Measurements from ENCODE around the gene ANTXR2.
"Not testable (repeated sequence)": the region's sequence is repeated elsewhere in the genome, so short reads cannot be mapped to it uniquely, and the experiment has no call there.

Gene ANTXR2

GRCh38 chr4:79993476-79993875 lies 79.6 kb downstream of the ANTXR2 start:
- no peak overlapping the region for H3K27ac Mint-ChIP-seq
- H3K36me3 Mint-ChIP-seq = peaks cover 29% of the 10 kb centered on the region
- no peak overlapping the region for H3K4me3 Mint-ChIP-seq
- DNase-seq (ENCODE audit: low spot score in 2 of 2) (no peak), ATAC-seq (ENCODE audit: low read depth) (no peak)
- no peaks in the 10 kb centered on the region for H3K9me3 Mint-ChIP-seq
- H3K4me1 Mint-ChIP-seq = peaks cover 45% of the 10 kb centered on the region
- no peaks in the 10 kb centered on the region for H3K27me3 Mint-ChIP-seq

GRCh38 chr4:79991601-79992000 lies 81.4 kb downstream of the ANTXR2 start:
- Mint-ChIP-seq H3K27ac (no peak overlapping the region), H3K4me3 (no peak overlapping the region), H3K27me3 (no peaks in the 10 kb centered on the region), H3K4me1 (peaks cover 49% of the 10 kb centered on the region), H3K9me3 (no peaks in the 10 kb centered on the region), H3K36me3 (peaks cover 32% of the 10 kb centered on the region)
- DNase-seq (ENCODE audit: low spot score in 2 of 2) (no peak), ATAC-seq (ENCODE audit: low read depth) (no peak)

DNA sequence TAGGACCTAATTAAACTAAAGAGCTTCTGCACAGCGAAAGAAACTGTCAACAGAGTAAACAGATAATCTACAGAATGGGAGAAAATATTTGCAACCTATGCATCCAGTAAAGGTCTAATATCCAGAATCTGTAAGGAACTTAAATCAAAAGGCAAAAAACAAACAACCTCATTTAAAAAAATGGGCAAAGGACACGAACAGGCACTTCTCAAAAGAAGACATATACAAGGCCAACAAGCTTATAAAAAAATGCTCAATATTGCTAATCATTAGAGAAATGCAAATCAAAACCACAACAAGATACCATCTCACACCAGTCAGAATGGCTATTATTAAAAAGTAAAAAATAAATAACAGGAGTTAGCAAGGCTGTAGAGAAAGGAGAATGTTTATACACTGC lies 81.9 kb downstream of the ANTXR2 start:
- DNase-seq (ENCODE audit: low spot score in 2 of 2); ATAC-seq (ENCODE audit: low read depth); H3K9me3 Mint-ChIP-seq; H3K27ac Mint-ChIP-seq; H3K27me3 Mint-ChIP-seq; H3K4me3 Mint-ChIP-seq: not testable (repeated sequence)
- H3K4me1 Mint-ChIP-seq = peaks cover 51% of the 10 kb centered on the region
- peaks cover 33% of the 10 kb centered on the region for H3K36me3 Mint-ChIP-seq

DNA sequence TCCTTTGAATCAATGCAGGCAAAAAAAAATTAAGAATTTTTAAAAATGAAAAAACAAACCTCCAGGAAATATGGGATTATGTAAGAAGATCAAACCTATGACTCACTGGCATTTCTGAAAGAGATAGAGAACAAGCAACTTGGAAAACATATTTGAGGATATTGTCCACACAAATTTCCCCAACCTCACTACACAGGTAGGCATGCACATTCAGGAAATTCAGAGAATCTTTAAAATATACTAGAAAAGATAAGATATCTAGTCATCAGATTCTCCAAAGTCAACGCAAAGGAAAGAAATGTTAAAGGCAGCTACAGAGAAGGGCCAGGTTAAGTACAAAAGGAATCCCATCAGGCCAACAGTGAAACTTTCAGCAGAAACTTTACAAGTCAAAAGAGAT lies 85.6 kb downstream of the ANTXR2 start:
- Mint-ChIP-seq H3K4me3 (no peak overlapping the region), H3K27ac (no peak overlapping the region), H3K9me3 (no peaks in the 10 kb centered on the region), H3K27me3 (no peaks in the 10 kb centered on the region), H3K4me1 (peaks cover 35% of the 10 kb centered on the region), H3K36me3 (peaks cover 22% of the 10 kb centered on the region)
- DNase-seq (ENCODE audit: low spot score in 2 of 2) (no peak), ATAC-seq (ENCODE audit: low read depth) (no peak)

DNA sequence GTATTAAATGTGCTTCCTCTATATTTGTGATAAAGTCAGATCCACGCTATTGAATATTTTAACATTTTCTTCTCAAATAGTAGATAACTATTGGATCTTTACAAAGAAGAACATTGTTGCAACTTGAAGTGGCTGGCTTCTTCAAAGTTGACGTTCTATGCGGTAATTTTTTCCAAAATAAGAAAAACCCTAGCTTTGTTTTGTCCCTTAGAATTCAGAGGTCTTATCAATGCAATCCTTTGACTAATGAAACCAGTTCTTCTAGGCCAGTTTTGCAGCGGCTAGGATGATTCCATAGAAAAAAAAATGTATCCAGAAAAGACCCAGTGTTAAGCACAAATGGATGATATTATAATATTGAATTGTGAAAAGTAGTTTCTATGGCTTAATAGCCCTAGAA lies 89.6 kb downstream of the ANTXR2 start:
- Mint-ChIP-seq H3K4me3 (no peak overlapping the region), H3K9me3 (no peaks in the 10 kb centered on the region), H3K36me3 (peaks cover 24% of the 10 kb centered on the region), H3K27me3 (no peaks in the 10 kb centered on the region), H3K4me1 (peaks cover 11% of the 10 kb centered on the region), H3K27ac (no peak overlapping the region)
- DNase-seq (ENCODE audit: low spot score in 2 of 2) (no peak), ATAC-seq (ENCODE audit: low read depth) (no peak)

DNA sequence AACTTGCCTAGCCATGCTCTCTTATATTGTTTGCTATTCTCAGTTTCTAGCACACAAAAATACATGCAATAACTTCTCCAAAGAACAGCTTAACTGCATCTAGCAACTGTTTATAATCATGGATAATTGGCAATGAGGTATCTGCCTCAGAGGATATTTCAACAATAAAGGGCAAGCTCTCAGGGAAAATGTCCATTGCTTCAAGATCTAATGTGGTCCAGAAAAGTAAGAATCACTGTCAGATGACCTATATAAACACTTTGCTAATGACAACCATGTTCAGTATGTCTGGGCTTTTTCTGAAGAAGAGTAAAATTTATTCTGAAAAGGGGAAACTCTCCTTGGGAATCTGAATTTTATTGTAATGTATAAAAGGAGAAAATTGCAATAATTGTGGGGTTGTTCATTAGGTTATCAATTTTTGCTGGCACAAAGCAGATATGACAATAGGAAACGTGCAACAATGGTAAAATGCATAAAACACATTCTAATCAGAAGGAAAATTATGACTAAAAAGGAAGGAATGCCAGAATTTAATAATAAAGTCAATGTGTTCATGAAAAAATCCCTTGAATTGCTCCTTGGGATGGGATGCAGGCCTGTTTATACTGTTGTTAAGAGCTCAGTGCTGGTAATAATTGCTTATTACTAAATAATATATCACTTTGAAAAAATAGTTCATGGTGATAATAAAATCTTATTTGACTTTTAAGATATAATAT lies 90.3 kb downstream of the ANTXR2 start:
- no peaks in the 10 kb centered on the region for H3K9me3 Mint-ChIP-seq

GRCh38 chr4:79980448-79980847 lies 92.6 kb downstream of the ANTXR2 start:
- DNase-seq (ENCODE audit: low spot score in 2 of 2) = no peak
- Mint-ChIP-seq H3K9me3 (no peaks in the 10 kb centered on the region), H3K27me3 (no peaks in the 10 kb centered on the region), H3K4me1 (no peaks in the 10 kb centered on the region), H3K4me3 (no peak overlapping the region), H3K27ac (no peak overlapping the region), H3K36me3 (peaks cover 34% of the 10 kb centered on the region)
- no peak for ATAC-seq (ENCODE audit: low read depth)

More for the DNA sequence above, 90.3 kb downstream of the ANTXR2 start:
- ATAC-seq (ENCODE audit: low read depth) = no peak
- Mint-ChIP-seq H3K4me1 (peaks cover 7% of the 10 kb centered on the region), H3K4me3 (no peak overlapping the region), H3K27ac (no peak overlapping the region), H3K27me3 (no peaks in the 10 kb centered on the region), H3K36me3 (peaks cover 26% of the 10 kb centered on the region)
- no peak for DNase-seq (ENCODE audit: low spot score in 2 of 2)

GRCh38 chr4:79979785-79980437 lies 93.1 kb downstream of the ANTXR2 start:
- peaks cover 37% of the 10 kb centered on the region for H3K36me3 Mint-ChIP-seq
- H3K27me3 Mint-ChIP-seq = no peaks in the 10 kb centered on the region
- no peaks in the 10 kb centered on the region for H3K4me1 Mint-ChIP-seq
- H3K9me3 Mint-ChIP-seq = no peaks in the 10 kb centered on the region
- no peak overlapping the region for H3K27ac Mint-ChIP-seq
- no peak for DNase-seq (ENCODE audit: low spot score in 2 of 2)
- H3K4me3 Mint-ChIP-seq = no peak overlapping the region
- no peak for ATAC-seq (ENCODE audit: low read depth)

DNA sequence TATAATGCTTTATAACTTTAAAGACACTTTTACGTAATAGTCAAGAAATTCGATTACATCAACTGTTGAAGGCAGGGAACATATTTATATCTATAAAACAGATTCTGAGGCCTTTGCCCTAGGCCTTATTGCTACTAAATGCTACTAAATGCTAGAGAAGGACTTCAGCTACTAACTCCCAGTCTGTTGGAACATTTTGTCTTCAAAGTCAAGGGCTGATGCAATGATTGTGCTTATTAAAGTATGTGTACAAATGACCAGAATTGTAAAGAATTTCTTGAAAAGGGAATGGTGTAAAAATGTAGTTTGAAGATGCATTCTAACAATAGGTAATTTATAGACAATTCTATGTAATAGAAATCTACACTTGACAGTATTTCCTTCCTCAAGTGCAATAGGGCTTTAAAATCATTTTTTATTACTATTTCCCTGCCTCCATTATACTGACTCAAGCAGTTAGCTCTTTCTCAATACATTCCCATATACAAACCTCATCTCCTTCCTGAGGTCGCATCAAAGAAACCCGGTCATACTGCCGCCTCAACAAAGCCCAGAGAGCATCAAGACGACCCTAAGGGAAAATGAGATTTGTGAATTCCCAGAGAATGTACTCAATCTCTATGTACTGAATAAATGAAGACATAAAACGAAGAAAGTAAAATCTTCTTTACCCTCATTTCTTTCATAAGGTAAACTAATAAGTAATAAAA lies 95.7 kb downstream of the ANTXR2 start:
- ATAC-seq (ENCODE audit: low read depth) (no peak), DNase-seq (ENCODE audit: low spot score in 2 of 2) (no peak)
- Mint-ChIP-seq H3K27ac (no peak overlapping the region), H3K4me3 (no peak overlapping the region), H3K36me3 (peaks cover 44% of the 10 kb centered on the region), H3K4me1 (no peaks in the 10 kb centered on the region), H3K9me3 (no peaks in the 10 kb centered on the region), H3K27me3 (no peaks in the 10 kb centered on the region)

DNA sequence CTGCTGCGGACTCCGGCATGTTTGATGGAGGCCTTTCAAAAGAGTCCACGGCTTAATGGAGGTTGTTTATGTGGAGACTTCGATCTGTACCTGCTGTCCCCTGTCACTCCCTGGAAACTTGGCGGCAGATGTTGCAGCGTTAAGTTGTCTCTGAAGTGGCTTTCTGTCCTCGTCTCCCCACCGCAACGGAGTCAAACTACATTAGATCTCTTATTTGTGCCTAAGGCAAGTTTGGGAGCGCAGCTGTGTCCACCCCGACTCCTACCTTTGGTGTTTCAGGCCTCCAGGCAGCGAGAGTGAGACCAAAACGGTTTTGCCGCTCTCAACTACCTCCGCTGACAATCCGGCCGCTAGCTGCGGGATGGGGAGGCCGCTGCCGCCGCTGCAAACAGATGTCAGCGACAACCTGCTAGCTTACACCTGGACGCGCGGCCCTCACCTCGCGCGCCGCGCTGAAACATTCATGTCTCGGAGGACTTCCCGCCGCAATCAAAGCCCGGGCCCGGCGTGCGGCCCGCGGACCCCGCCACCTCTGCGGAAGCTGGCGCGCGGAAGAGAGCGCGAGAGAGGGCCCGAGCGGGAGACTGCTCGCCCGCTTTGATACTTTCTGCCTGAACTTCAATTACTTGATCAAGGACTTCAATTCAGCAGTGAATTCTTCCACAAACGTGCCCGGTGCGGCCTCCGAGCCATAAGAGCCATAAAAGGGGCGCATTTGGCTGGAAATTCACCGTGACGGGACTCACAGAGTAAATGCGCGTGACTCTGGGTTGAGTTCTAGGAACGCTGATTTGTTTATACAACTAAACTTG lies 108.4 kb downstream of the ANTXR2 start:
- no peaks in the 10 kb centered on the region for H3K9me3 Mint-ChIP-seq
- DNase-seq (ENCODE audit: low spot score in 2 of 2) = no peak
- peaks cover 14% of the 10 kb centered on the region for H3K36me3 Mint-ChIP-seq
- no peaks in the 10 kb centered on the region for H3K27me3 Mint-ChIP-seq
- no peak overlapping the region for H3K4me3 Mint-ChIP-seq
- no peak overlapping the region for H3K27ac Mint-ChIP-seq
- ATAC-seq (ENCODE audit: low read depth) = no peak
- no peaks in the 10 kb centered on the region for H3K4me1 Mint-ChIP-seq

DNA sequence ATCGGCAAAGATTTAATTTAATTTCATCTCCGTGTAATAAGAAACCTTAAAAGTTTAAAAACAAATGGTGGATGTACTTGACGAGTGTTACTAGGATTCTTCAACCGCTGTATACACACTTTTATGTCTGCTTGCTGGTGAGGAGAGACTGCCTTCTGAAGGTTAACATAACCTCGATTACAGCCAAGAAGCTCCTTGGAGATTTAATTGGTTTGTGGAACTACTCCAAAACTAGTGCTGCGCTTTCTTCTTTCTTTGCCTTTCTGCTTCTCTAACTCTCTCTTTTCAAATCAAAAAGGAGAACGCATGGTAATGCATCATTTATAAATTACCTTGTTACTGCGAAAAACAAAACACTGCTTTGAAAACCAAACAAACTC lies 109.0 kb downstream of the ANTXR2 start:
- Mint-ChIP-seq H3K4me1 (no peaks in the 10 kb centered on the region), H3K36me3 (peaks cover 15% of the 10 kb centered on the region), H3K4me3 (no peak overlapping the region), H3K27ac (no peak overlapping the region), H3K9me3 (no peaks in the 10 kb centered on the region), H3K27me3 (no peaks in the 10 kb centered on the region)
- ATAC-seq (ENCODE audit: low read depth) (no peak), DNase-seq (ENCODE audit: low spot score in 2 of 2) (no peak)

GRCh38 chr4:79959652-79960051 lies 113.4 kb downstream of the ANTXR2 start:
- DNase-seq (ENCODE audit: low spot score in 2 of 2) = no peak
- no peak overlapping the region for H3K27ac Mint-ChIP-seq
- H3K4me3 Mint-ChIP-seq = no peak overlapping the region
- peaks cover 5% of the 10 kb centered on the region for H3K4me1 Mint-ChIP-seq
- no peaks in the 10 kb centered on the region for H3K9me3 Mint-ChIP-seq
- H3K36me3 Mint-ChIP-seq = peaks cover 20% of the 10 kb centered on the region
- H3K27me3 Mint-ChIP-seq = no peaks in the 10 kb centered on the region
- ATAC-seq (ENCODE audit: low read depth) = no peak

DNA sequence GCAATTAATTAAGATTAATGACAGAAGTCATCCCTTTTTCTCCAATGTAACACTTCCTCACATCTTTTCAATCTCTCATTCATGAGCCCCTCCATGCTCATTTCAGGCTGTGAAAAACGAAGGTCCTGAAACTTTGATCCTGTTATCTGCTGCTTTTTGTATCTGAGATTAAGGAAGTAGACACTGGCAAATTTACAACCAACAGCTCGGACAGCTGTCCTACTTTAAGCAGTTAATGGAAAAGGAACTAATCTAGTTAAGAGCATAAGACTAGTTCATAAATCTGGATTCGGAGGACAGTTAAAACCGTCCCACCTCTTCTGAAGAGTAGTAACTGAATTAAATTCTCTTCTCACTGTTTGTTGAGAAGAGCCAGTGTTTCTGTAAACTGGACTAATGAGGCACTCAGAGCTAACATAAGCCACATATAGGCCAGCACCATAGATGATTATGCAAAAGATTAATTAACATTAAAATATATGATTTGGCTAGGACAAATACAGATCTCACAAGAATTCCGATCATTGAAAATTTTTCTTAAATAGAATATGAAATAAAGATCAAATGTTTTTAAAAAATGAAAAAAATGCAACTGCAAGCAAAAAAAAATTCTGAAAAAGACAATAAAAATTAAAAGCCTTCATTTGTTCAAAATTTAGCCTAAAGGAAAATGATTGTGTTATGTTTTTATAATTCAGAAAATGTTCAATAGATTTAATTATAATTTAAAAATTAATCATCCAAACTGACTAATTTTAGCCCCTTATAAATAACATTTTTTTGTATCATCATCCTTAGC lies 114.4 kb downstream of the ANTXR2 start:
- ATAC-seq (ENCODE audit: low read depth) = no peak
- no peak for DNase-seq (ENCODE audit: low spot score in 2 of 2)
- H3K9me3 Mint-ChIP-seq = no peaks in the 10 kb centered on the region
- H3K27me3 Mint-ChIP-seq = no peaks in the 10 kb centered on the region
- peaks cover 12% of the 10 kb centered on the region for H3K36me3 Mint-ChIP-seq
- H3K4me3 Mint-ChIP-seq = no peak overlapping the region
- H3K27ac Mint-ChIP-seq = no peak overlapping the region
- peaks cover 5% of the 10 kb centered on the region for H3K4me1 Mint-ChIP-seq
